ENCODE data around the gene BICC1. TPM values are rescaled to one million over a fixed set of nuclear protein-coding genes. Genes with fewer than 3 reads are reported as not detected.

The BICC1 gene
- polyA plus RNA-seq, 3 donors: 0.02 to 0.24 (median 0.14) TPM

- Histone ChIP-seq H3K4me2 (replicated peaks; ENCODE audit: extremely low read depth, low read length, poor library complexity, severe bottlenecking) (no peak overlapping the region), H3K79me2 (ENCODE audit: insufficient read depth, low read length) (no peaks in the 10 kb centered on the region), H3K36me3 (replicated peaks in 1 of 2; ENCODE audit: control insufficient read depth in 1 of 2, insufficient read depth in 2 of 2, low read length in 2 of 2) (no peaks in the 10 kb centered on the region), H3K27ac (ENCODE audit: low read depth in 1 of 2, low read length in 2 of 2) (no peak overlapping the region), H3K4me1 (ENCODE audit: control insufficient read depth in 1 of 2, insufficient read depth in 2 of 2, low read length in 2 of 2) (no peaks in the 10 kb centered on the region), H3K27me3 (ENCODE audit: control insufficient read depth in 2 of 2, insufficient read depth in 2 of 2, low read length in 2 of 2) (no peaks in the 10 kb centered on the region), H3K9me3 (replicated peaks in 1 of 2; ENCODE audit: control insufficient read depth in 1 of 2, insufficient read depth in 1 of 2, low read length in 2 of 2) (peaks cover 2 to 10% of the 10 kb centered on the region in 2 donors), H3K9ac (ENCODE audit: insufficient read depth, low read length, poor library complexity, severe bottlenecking) (no peak overlapping the region), H3K4me3 (replicated peaks in 1 of 3; ENCODE audit: low read depth in 2 of 3, low read length in 3 of 3) (no peak overlapping the region), H2AFZ (ENCODE audit: insufficient read depth, low read depth, low read length, poor library complexity, severe bottlenecking) (no peak overlapping the region), H4K20me1 (ENCODE audit: insufficient read depth, low read length) (no peaks in the 10 kb centered on the region)
- peaks cover 4 to 16% (median 8%) of the 10 kb centered on the region in 7 donors for H3K9me3 Mint-ChIP-seq
- WGBS (ENCODE audit: insufficient coverage): 92% methylated on average over 2 of the region's 2 CpGs
- no peak overlapping the region for H3K27ac Mint-ChIP-seq
- TF ChIP-seq CTCF (IDR thresholded peaks at IDR 0.05): no peak
- H3K27me3 Mint-ChIP-seq (ENCODE audit: low read depth in 3 of 3): no peaks in the 10 kb centered on the region
- H3K4me3 Mint-ChIP-seq: no peak overlapping the region
- H3K36me3 Mint-ChIP-seq: no peaks in the 10 kb centered on the region
- intact Hi-C loops (cut with micrococcal nuclease): no loop called here
- no peak for DNase-seq
- no peaks in the 10 kb centered on the region for H3K4me1 Mint-ChIP-seq
These were observed 181.2 kb downstream of the BICC1 start for GRCh38 chr10:58693919-58694318.

GRCh38 chr10:58695022-58695421, 182.3 kb downstream of the BICC1 start:
- H3K9me3 Mint-ChIP-seq: peaks cover 4 to 16% (median 7%) of the 10 kb centered on the region in 7 donors
- no peak overlapping the region for H3K9ac ChIP-seq (ENCODE audit: insufficient read depth, low read length, poor library complexity, severe bottlenecking)
- H3K36me3 ChIP-seq (replicated peaks in 1 of 2; ENCODE audit: control insufficient read depth in 1 of 2, insufficient read depth in 2 of 2, low read length in 2 of 2): no peaks in the 10 kb centered on the region
- no peaks in the 10 kb centered on the region for H3K36me3 Mint-ChIP-seq
- intact Hi-C loops (cut with micrococcal nuclease): no loop called here
- H3K27me3 ChIP-seq (ENCODE audit: control insufficient read depth in 2 of 2, insufficient read depth in 2 of 2, low read length in 2 of 2): no peaks in the 10 kb centered on the region
- TF ChIP-seq CTCF (IDR thresholded peaks at IDR 0.05): no peak
- H3K9me3 ChIP-seq (replicated peaks in 1 of 2; ENCODE audit: control insufficient read depth in 1 of 2, insufficient read depth in 1 of 2, low read length in 2 of 2): peaks cover 0 to 10% of the 10 kb centered on the region in 2 donors
- no peaks in the 10 kb centered on the region for H3K4me1 ChIP-seq (ENCODE audit: control insufficient read depth in 1 of 2, insufficient read depth in 2 of 2, low read length in 2 of 2)
- no peak overlapping the region for H3K27ac Mint-ChIP-seq
- H3K4me3 Mint-ChIP-seq: no peak overlapping the region
- H3K4me3 ChIP-seq (replicated peaks in 1 of 3; ENCODE audit: low read depth in 2 of 3, low read length in 3 of 3): no peak overlapping the region
- 92% methylated on average over 2 of the region's 5 CpGs for WGBS (ENCODE audit: insufficient coverage)
- no peak overlapping the region for H2AFZ ChIP-seq (ENCODE audit: insufficient read depth, low read depth, low read length, poor library complexity, severe bottlenecking)
- no peaks in the 10 kb centered on the region for H4K20me1 ChIP-seq (ENCODE audit: insufficient read depth, low read length)
- no peak overlapping the region for H3K4me2 ChIP-seq (replicated peaks; ENCODE audit: extremely low read depth, low read length, poor library complexity, severe bottlenecking)
- no peaks in the 10 kb centered on the region for H3K4me1 Mint-ChIP-seq
- H3K79me2 ChIP-seq (ENCODE audit: insufficient read depth, low read length): no peaks in the 10 kb centered on the region
- no peaks in the 10 kb centered on the region for H3K27me3 Mint-ChIP-seq (ENCODE audit: low read depth in 3 of 3)
- H3K27ac ChIP-seq (ENCODE audit: low read depth in 1 of 2, low read length in 2 of 2): no peak overlapping the region
- no peak for DNase-seq
